Keratinocyte (primary cell): ENCODE results near the gene SCUBE1. TPM values are rescaled to one million over a fixed set of nuclear protein-coding genes. Genes with fewer than 3 reads are reported as not detected.

Experiments used
- DNase-seq: peaks from one replicate; pipeline ENCODE4 v3.0.0-alpha.2; 2011; ENCODE audit warnings: low read depth, missing footprints, low spot score
- FAIRE-seq: peaks from 2 replicates; lab custom pipeline; 2011; peaks lifted over from hg19 to GRCh38; lab: Jason Lieb, UNC
- H2AFZ ChIP-seq: 2 replicates; pipeline ENCODE4 v1.6.0; 2012; ENCODE audit warnings: low read length, control low read depth, inconsistent platforms; ENCODE audit not compliant: control insufficient read depth
- H3K27ac ChIP-seq: 2 replicates; pipeline ENCODE4 v1.5.1; 2011; ENCODE audit warnings: low read length; ENCODE audit not compliant: control insufficient read depth, insufficient read depth
- H3K27me3 ChIP-seq: 3 replicates; pipeline ENCODE4 v1.6.0; 2011; ENCODE audit warnings: low read length; ENCODE audit not compliant: control insufficient read depth, insufficient read depth; ENCODE audit errors: extremely low read depth
- H3K36me3 ChIP-seq, 2 experiments: 2 replicates in 1 of 2; 3 replicates in 1 of 2; pipeline ENCODE4 v1.5.1; 2011; ENCODE audit warnings: low read length in 2 of 2, mild to moderate bottlenecking in 1 of 2; ENCODE audit not compliant: control insufficient read depth in 2 of 2, insufficient read depth in 2 of 2; ENCODE audit errors: extremely low read depth in 1 of 2
- H3K4me1 ChIP-seq: 3 replicates; pipeline ENCODE4 v1.5.1; 2011; ENCODE audit warnings: low read length; ENCODE audit not compliant: control insufficient read depth, insufficient read depth; ENCODE audit errors: extremely low read depth
- H3K4me2 ChIP-seq: 3 replicates; pipeline ENCODE4 v1.6.0; 2011; ENCODE audit warnings: low read depth, low read length; ENCODE audit not compliant: control insufficient read depth, insufficient read depth; ENCODE audit errors: extremely low read depth
- H3K4me3 ChIP-seq, 3 experiments: fragments of 200-600 bp in 1 of 3; sonication (generic) in 1 of 3; 2 replicates in 2 of 3; 3 replicates in 1 of 3; pipeline ENCODE4 v1.5.1; 2011 to 2016; ENCODE audit warnings: low read length in 3 of 3, mild to moderate bottlenecking in 3 of 3, control low read depth in 2 of 3, inconsistent platforms in 1 of 3, low read depth in 1 of 3, mixed read lengths in 1 of 3, mixed run types in 1 of 3, moderate library complexity in 1 of 3; ENCODE audit not compliant: control insufficient read depth in 2 of 3, insufficient read depth in 2 of 3; ENCODE audit errors: extremely low read depth in 1 of 3
- H3K79me2 ChIP-seq: 2 replicates; pipeline ENCODE4 v1.6.0; 2012; ENCODE audit warnings: low read length; ENCODE audit not compliant: control insufficient read depth, insufficient read depth
- H3K9ac ChIP-seq: 3 replicates; pipeline ENCODE4 v1.6.0; 2011; ENCODE audit warnings: low read length; ENCODE audit not compliant: control insufficient read depth, insufficient read depth; ENCODE audit errors: extremely low read depth
- H3K9me1 ChIP-seq: 3 replicates; pipeline ENCODE4 v1.6.0; 2011; ENCODE audit warnings: low read length; ENCODE audit not compliant: control insufficient read depth, insufficient read depth; ENCODE audit errors: extremely low read depth
- H3K9me3 ChIP-seq: 2 replicates; pipeline ENCODE4 v1.5.1; 2012; ENCODE audit warnings: low read depth, low read length; ENCODE audit not compliant: control insufficient read depth
- H4K20me1 ChIP-seq: 3 replicates; pipeline ENCODE4 v1.6.0; 2011; ENCODE audit warnings: low read length; ENCODE audit not compliant: control insufficient read depth, insufficient read depth; ENCODE audit errors: extremely low read depth
- CTCF ChIP-seq, 3 experiments: IDR thresholded peaks in 1 of 3; conservative IDR thresholded peaks in 1 of 3; optimal IDR thresholded peaks in 1 of 3; 2 replicates in 2 of 3; 3 replicates in 1 of 3; pipeline versions ENCODE3 to v1.5.1; 2011; ENCODE audit warnings: low read length in 3 of 3, mild to moderate bottlenecking in 3 of 3, moderate library complexity in 2 of 3, control low read depth in 1 of 3, inconsistent platforms in 1 of 3; ENCODE audit not compliant: insufficient read depth in 2 of 3; ENCODE audit errors: extremely low read depth in 1 of 3
- EZH2 ChIP-seq: IDR thresholded peaks from one replicate; pipeline ENCODE4 v1.6.1; 2012; ENCODE audit warnings: inconsistent platforms, mild to moderate bottlenecking, low read length, moderate library complexity
- dilution Hi-C: fragments of 300-500 bp; cut with MboI; formaldehyde crosslinking; loops from one replicate; pipeline ENCODE4 v1.7.0; 2020; ENCODE audit warnings: low sequenced_read_pairs; ENCODE audit not compliant: extremely low pct_ligation_motif_present
- polyA plus RNA-seq, 5 experiments: library from polyadenylated mRNA; depleted of rRNA in 3 of 5; stranded (reverse) in 3 of 5; stranded (forward) in 1 of 5; unstranded in 1 of 5; fragments of >200 nt; gene quantifications; 1 replicate in 1 of 5; 2 replicates in 3 of 5; 3 replicates in 1 of 5; pipeline versions ENCODE4 v1.2.1 to v1.2.3, GENCODE V29; 2011 to 2012; ENCODE audit warnings: missing spikeins in 2 of 5, low read depth in 1 of 5, low replicate concordance in 1 of 5

Gene SCUBE1
- polyA plus RNA-seq, 1 donor (not counting 4 experiments of a cell fraction or from before 2014, with no cell fraction given): not detected

- DNase-seq (no peak), FAIRE-seq (no peak)
- H3K27me3 ChIP-seq: peaks cover 13% of the 10 kb centered on the region
- TF ChIP-seq CTCF (optimal IDR thresholded peaks at IDR 0.05 in 1 of 3, IDR thresholded peaks at IDR 0.05 in 1 of 3, conservative IDR thresholded peaks at IDR 0.05 in 1 of 3; ENCODE audit: extremely low read depth in 1 of 3, insufficient read depth in 2 of 3, low read length in 3 of 3) (no peak), EZH2 (no peak)
- dilution Hi-C loops: no loop called here
- no peak overlapping the region for H3K4me3 ChIP-seq
- H3K9me3 ChIP-seq: no peaks in the 10 kb centered on the region
- no peaks in the 10 kb centered on the region for H3K79me2 ChIP-seq
- H3K4me1 ChIP-seq: no peaks in the 10 kb centered on the region
- H2AFZ ChIP-seq: no peak overlapping the region
- H3K36me3 ChIP-seq: no peaks in the 10 kb centered on the region
- no peaks in the 10 kb centered on the region for H3K9me1 ChIP-seq
- no peak overlapping the region for H3K9ac ChIP-seq
- no peaks in the 10 kb centered on the region for H4K20me1 ChIP-seq
- H3K27ac ChIP-seq: no peak overlapping the region
- no peak overlapping the region for H3K4me2 ChIP-seq
These were observed 124.4 kb downstream of the SCUBE1 start for GRCh38 chr22:43218786-43219185.

- no peak overlapping the region for H3K9ac ChIP-seq
- H3K36me3 ChIP-seq: no peaks in the 10 kb centered on the region
- H3K27me3 ChIP-seq: peaks cover 11% of the 10 kb centered on the region
- no peaks in the 10 kb centered on the region for H3K9me1 ChIP-seq
- H3K9me3 ChIP-seq: no peaks in the 10 kb centered on the region
- DNase-seq: no peak
- H2AFZ ChIP-seq: no peak overlapping the region
- TF ChIP-seq EZH2: no peak
- no peak for TF ChIP-seq CTCF (optimal IDR thresholded peaks at IDR 0.05 in 1 of 3, IDR thresholded peaks at IDR 0.05 in 1 of 3, conservative IDR thresholded peaks at IDR 0.05 in 1 of 3; ENCODE audit: extremely low read depth in 1 of 3, insufficient read depth in 2 of 3, low read length in 3 of 3)
- no peaks in the 10 kb centered on the region for H4K20me1 ChIP-seq
- H3K79me2 ChIP-seq: no peaks in the 10 kb centered on the region
- H3K4me3 ChIP-seq: no peak overlapping the region
- dilution Hi-C loops: no loop called here
- FAIRE-seq: no peak
- H3K4me1 ChIP-seq: no peaks in the 10 kb centered on the region
- no peak overlapping the region for H3K27ac ChIP-seq
- H3K4me2 ChIP-seq: no peak overlapping the region
These were observed 125.7 kb downstream of the SCUBE1 start for GRCh38 chr22:43217285-43218030.
